Skin of body (tissue), 2 donors: ENCODE measurements around the gene LRMDA. TPM values are rescaled to one million over a fixed set of nuclear protein-coding genes. Genes with fewer than 3 reads are reported as not detected.
A peak's percentile ranks its signal among the peaks of the same experiment; 100 is the strongest.

Experiments used
- DNase-seq: peaks from one replicate; lab custom pipeline; 2025; lab: John Stamatoyannopoulos, UW
- total RNA-seq: library from RNA; depleted of rRNA; stranded (reverse); fragments of >200 nt; gene quantifications from one replicate; pipeline ENCODE4 v1.2.3, GENCODE V29; 2014

Gene LRMDA
- total RNA-seq, 1 donor from 2014 or later: 12.7 TPM

GRCh38 chr10:75418712-75419111 lies 12.7 kb upstream of the LRMDA start:
- no peak for DNase-seq

GRCh38 chr10:75422913-75423312 lies 8.5 kb upstream of the LRMDA start:
- DNase-seq: no peak

- no peak for DNase-seq
Measured at GRCh38 chr10:75424571-75424970, 6.9 kb upstream of the LRMDA start.

- DNase-seq: no peak
Measured at GRCh38 chr10:75425291-75426079, 5.9 kb upstream of the LRMDA start.

GRCh38 chr10:75426880-75427279 lies 4.5 kb upstream of the LRMDA start:
- no peak for DNase-seq

- no peak for DNase-seq
Measured at GRCh38 chr10:75427951-75428350, 3.5 kb upstream of the LRMDA start.

- DNase-seq: no peak
Measured at GRCh38 chr10:75428434-75429158, 2.8 kb upstream of the LRMDA start.

- no peak for DNase-seq
Measured at GRCh38 chr10:75429159-75429827, 2.1 kb upstream of the LRMDA start.

GRCh38 chr10:75430000-75430763 lies 1.2 kb upstream of the LRMDA start:
- DNase-seq: peak; percentile 33

- no peak for DNase-seq
Measured at GRCh38 chr10:75432176-75432575, 752 bp downstream of the LRMDA start.

GRCh38 chr10:75432763-75433162 lies 1.3 kb downstream of the LRMDA start:
- DNase-seq: no peak

- DNase-seq: no peak
Measured at GRCh38 chr10:75433216-75433615, 1.8 kb downstream of the LRMDA start.

- DNase-seq: no peak
Measured at GRCh38 chr10:75434291-75434690, 2.9 kb downstream of the LRMDA start.

- no peak for DNase-seq
Measured at GRCh38 chr10:75435291-75435690, 3.9 kb downstream of the LRMDA start.

- no peak for DNase-seq
Measured at GRCh38 chr10:75436896-75437295, 5.5 kb downstream of the LRMDA start.

- no peak for DNase-seq
Measured at GRCh38 chr10:75437693-75438092, 6.3 kb downstream of the LRMDA start.

- no peak for DNase-seq
Measured at GRCh38 chr10:75438275-75438674, 6.9 kb downstream of the LRMDA start.

GRCh38 chr10:75439811-75440210 lies 8.4 kb downstream of the LRMDA start:
- no peak for DNase-seq

GRCh38 chr10:75440271-75440793 lies 8.9 kb downstream of the LRMDA start:
- no peak for DNase-seq

GRCh38 chr10:75441196-75441595 lies 9.8 kb downstream of the LRMDA start:
- DNase-seq: no peak

- DNase-seq: no peak
Measured at GRCh38 chr10:75441682-75442081, 10.3 kb downstream of the LRMDA start.
